WTC11 (cell line): ENCODE measurements around the gene TDRD9. TPM values are rescaled to one million over a fixed set of nuclear protein-coding genes. Genes with fewer than 3 reads are reported as not detected.

Experiments
- ATAC-seq: fragments of 200-7000 bp; cut with Tn5 transposase; 2 replicates; pipeline ENCODE4 v1.10.0; 2021; ENCODE audit warnings: mild to moderate bottlenecking, moderate library complexity
- CTCF ChIA-PET: fragments of 300-600 bp; sonication (Branson Sonifier 250); formaldehyde crosslinking; loops from one replicate; lab custom pipeline; 2021; ENCODE audit warnings: antibody characterized with exemption; lab: Charles Lee
- POLR2A ChIA-PET: fragments of 350-600 bp; sonication (Branson Sonifier 250); formaldehyde crosslinking; loops from one replicate; lab custom pipeline; 2021; ENCODE audit warnings: antibody characterized with exemption; lab: Charles Lee
- DNase-seq: peaks from one replicate; pipeline ENCODE4 v3.0.0; 2021; ENCODE audit warnings: low spot score
- H3K27ac Mint-ChIP-seq: 2 replicates; pipeline ENCODE4 v1.8.0; 2021; ENCODE audit warnings: mixed read lengths
- H3K27me3 Mint-ChIP-seq: 2 replicates; pipeline ENCODE4 v1.8.0; 2021; ENCODE audit warnings: low read depth, mild to moderate bottlenecking, moderate library complexity, mixed read lengths
- H3K36me3 Mint-ChIP-seq: 2 replicates; pipeline ENCODE4 v1.8.0; 2021; ENCODE audit warnings: mixed read lengths
- H3K4me1 Mint-ChIP-seq: 2 replicates; pipeline ENCODE4 v1.8.0; 2022; ENCODE audit warnings: mixed read lengths
- H3K4me3 Mint-ChIP-seq: 2 replicates; pipeline ENCODE4 v1.8.0; 2021; ENCODE audit warnings: mild to moderate bottlenecking, moderate library complexity, mixed read lengths
- H3K9me3 Mint-ChIP-seq: 2 replicates; pipeline ENCODE4 v1.8.0; 2021; ENCODE audit warnings: mixed read lengths
- AFF4 ChIP-seq: sonication (generic); formaldehyde crosslinking; IDR thresholded peaks from 2 replicates; pipeline ENCODE4 v1.8.1; 2023; ENCODE audit warnings: mild to moderate bottlenecking, missing genetic modification reagents, borderline replicate concordance
- ATF3 ChIP-seq: sonication (generic); formaldehyde crosslinking; conservative IDR thresholded peaks from 2 replicates; pipeline ENCODE4 v1.8.1; 2022; ENCODE audit warnings: mild to moderate bottlenecking, missing genetic modification reagents
- E2F1 ChIP-seq: sonication (generic); formaldehyde crosslinking; IDR thresholded peaks from 2 replicates; pipeline ENCODE4 v1.8.0; 2022; ENCODE audit warnings: mild to moderate bottlenecking, missing genetic modification reagents
- E2F5 ChIP-seq: sonication (generic); formaldehyde crosslinking; IDR thresholded peaks from 2 replicates; pipeline ENCODE4 v1.8.1; 2022; ENCODE audit warnings: mild to moderate bottlenecking, moderate library complexity, missing genetic modification reagents
- ETV6 ChIP-seq: sonication (generic); formaldehyde crosslinking; IDR thresholded peaks from 2 replicates; pipeline ENCODE4 v1.8.1; 2022; ENCODE audit warnings: mild to moderate bottlenecking, missing genetic modification reagents
- FOXP1 ChIP-seq: sonication (generic); formaldehyde crosslinking; IDR thresholded peaks from 2 replicates; pipeline ENCODE4 v1.8.0; 2022; ENCODE audit warnings: missing genetic modification reagents, mild to moderate bottlenecking, moderate library complexity, borderline replicate concordance
- FOXP4 ChIP-seq: sonication (generic); formaldehyde crosslinking; IDR thresholded peaks from 2 replicates; pipeline ENCODE4 v1.8.0; 2022; ENCODE audit warnings: mild to moderate bottlenecking, missing genetic modification reagents
- GRHL2 ChIP-seq: fragments of 250-450 bp; sonication (Bioruptor Pico); IDR thresholded peaks from 2 replicates; pipeline ENCODE4 v1.8.0; 2022; ENCODE audit warnings: mild to moderate bottlenecking, moderate library complexity; ENCODE audit not compliant: insufficient replicate concordance, severe bottlenecking
- HMGA2 ChIP-seq: fragments of 250-450 bp; sonication (Bioruptor Pico); IDR thresholded peaks from 2 replicates; pipeline ENCODE4 v1.4.0; 2021; ENCODE audit warnings: mild to moderate bottlenecking, moderate library complexity
- MXD4 ChIP-seq: fragments of 250-450 bp; sonication (Bioruptor Pico); IDR thresholded peaks from 2 replicates; pipeline ENCODE4 v1.8.0; 2021; ENCODE audit warnings: mild to moderate bottlenecking, moderate library complexity, borderline replicate concordance
- NFATC4 ChIP-seq: fragments of 250-450 bp; sonication (Bioruptor Pico); IDR thresholded peaks from 2 replicates; pipeline ENCODE4 v1.9.0; 2021; ENCODE audit warnings: mild to moderate bottlenecking
- PREB ChIP-seq: sonication (generic); formaldehyde crosslinking; IDR thresholded peaks from 2 replicates; pipeline ENCODE4 v1.8.1; 2022; ENCODE audit warnings: mild to moderate bottlenecking, missing genetic modification reagents, moderate library complexity, borderline replicate concordance
- SMAD3 ChIP-seq: sonication (generic); formaldehyde crosslinking; IDR thresholded peaks from 2 replicates; pipeline ENCODE4 v1.8.0; 2022; ENCODE audit warnings: missing genetic modification reagents, mild to moderate bottlenecking, borderline replicate concordance
- TEAD1 ChIP-seq: sonication (generic); formaldehyde crosslinking; IDR thresholded peaks from 2 replicates; pipeline ENCODE4 v1.8.0; 2022; ENCODE audit warnings: mild to moderate bottlenecking, missing genetic modification reagents
- TEAD4 ChIP-seq: sonication (generic); formaldehyde crosslinking; IDR thresholded peaks from 2 replicates; pipeline ENCODE4 v1.8.0; 2022; ENCODE audit warnings: mild to moderate bottlenecking, missing genetic modification reagents
- ZBTB21 ChIP-seq: sonication (generic); formaldehyde crosslinking; IDR thresholded peaks from 2 replicates; pipeline ENCODE4 v1.8.1; 2023; ENCODE audit warnings: mild to moderate bottlenecking, missing genetic modification reagents, borderline replicate concordance
- ZNF219 ChIP-seq: sonication (generic); formaldehyde crosslinking; IDR thresholded peaks from 2 replicates; pipeline ENCODE4 v1.8.0; 2023; ENCODE audit warnings: missing genetic modification reagents, mild to moderate bottlenecking, borderline replicate concordance
- ZNF512 ChIP-seq: sonication (generic); formaldehyde crosslinking; IDR thresholded peaks from 2 replicates; pipeline ENCODE4 v1.8.1; 2022; ENCODE audit warnings: missing genetic modification reagents, borderline replicate concordance
- ZNF671 ChIP-seq: fragments of 250-450 bp; sonication (Bioruptor Pico); IDR thresholded peaks from 2 replicates; pipeline ENCODE4 v1.8.0; 2021; ENCODE audit warnings: mild to moderate bottlenecking
- total RNA-seq: library from RNA; stranded (reverse); gene quantifications from 3 replicates; pipeline ENCODE4 v1.2.3, GENCODE V29; 2021

The TDRD9 gene
- total RNA-seq, 1 experiment from 2014 or later = 0.17 TPM

- Mint-ChIP-seq H3K4me3 (no peak overlapping the region), H3K36me3 (no peaks in the 10 kb centered on the region), H3K9me3 (peaks cover 8% of the 10 kb centered on the region), H3K27ac (no peak overlapping the region), H3K4me1 (no peaks in the 10 kb centered on the region), H3K27me3 (peaks cover 2% of the 10 kb centered on the region; the same call in 1 of the 2 replicates)
- CTCF ChIA-PET = interaction anchor here (0.5 to 2.2 kb wide), 4 partner anchors 23 to 148 kb away, joined by 3 to 13 read pairs (median 3); no protein-coding TSS in a partner anchor
- no peak for ATAC-seq
- DNase-seq = no peak
- TF ChIP-seq GRHL2 (CRISPR knock-in tag) (no peak), ZBTB21 (no peak), FOXP4 (CRISPR knock-in tag) (no peak), ZNF512 (CRISPR knock-in tag) (no peak), MXD4 (CRISPR knock-in tag) (no peak), PREB (no peak), ZNF671 (CRISPR knock-in tag) (no peak), HMGA2 (CRISPR knock-in tag) (no peak), ETV6 (CRISPR knock-in tag) (no peak), AFF4 (CRISPR knock-in tag) (no peak), FOXP1 (CRISPR knock-in tag) (no peak)
- POLR2A ChIA-PET = no interaction called here
These were observed 120.7 kb downstream of the TDRD9 start for GRCh38 chr14:104048758-104049507.

GRCh38 chr14:104049576-104050240, 121.5 kb downstream of the TDRD9 start:
- no peaks in the 10 kb centered on the region for H3K36me3 Mint-ChIP-seq
- DNase-seq (no peak), ATAC-seq (no peak)
- H3K27ac Mint-ChIP-seq = no peak overlapping the region
- ChIA-PET POLR2A (no interaction called here), CTCF (interaction anchor here (2.2 kb wide), 1 partner anchor 28 kb away, joined by 13 read pairs; no protein-coding TSS in a partner anchor)
- no peak overlapping the region for H3K4me3 Mint-ChIP-seq
- peaks cover 2% of the 10 kb centered on the region; the same call in 1 of the 2 replicates for H3K27me3 Mint-ChIP-seq
- peaks cover 8% of the 10 kb centered on the region for H3K9me3 Mint-ChIP-seq
- no peaks in the 10 kb centered on the region for H3K4me1 Mint-ChIP-seq
- TF ChIP-seq TEAD4 (CRISPR knock-in tag) (no peak), E2F1 (CRISPR knock-in tag) (no peak), NFATC4 (CRISPR knock-in tag) (no peak), ATF3 (CRISPR knock-in tag) (no peak), TEAD1 (no peak), SMAD3 (CRISPR knock-in tag) (no peak), MXD4 (CRISPR knock-in tag) (no peak), ZNF219 (CRISPR knock-in tag) (no peak), E2F5 (CRISPR knock-in tag) (no peak)
